GM18517 (cell line): Measurements from ENCODE around the gene CAV3.
A peak's percentile ranks its signal among the peaks of the same experiment; 100 is the strongest.

Experiments used
- ATAC-seq: cut with Tn5 transposase; IDR thresholded peaks from one replicate; pipeline ENCODE4 v1.9.1; 2021; ENCODE audit warnings: mild to moderate bottlenecking, moderate library complexity; ENCODE audit not compliant: unreplicated experiment

Gene CAV3

DNA sequence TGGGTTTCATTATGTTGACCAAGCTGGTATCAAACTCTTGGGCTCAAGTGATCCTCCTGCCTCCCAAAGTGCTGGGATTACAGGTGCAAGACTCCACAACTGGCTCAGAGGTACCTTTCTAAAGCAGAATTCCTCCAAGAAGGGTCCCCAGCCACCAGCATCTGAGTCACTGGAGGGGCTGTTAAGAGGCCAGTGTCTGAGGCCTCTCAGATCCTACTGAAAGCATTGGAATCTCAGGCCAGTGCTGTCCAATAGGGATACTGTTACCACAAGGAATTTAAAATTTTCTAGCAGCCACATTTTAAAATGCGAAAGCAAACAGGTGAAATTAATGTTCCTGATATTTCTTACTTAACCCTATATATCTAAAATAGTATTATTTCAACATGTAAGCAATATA, 1.3 kb downstream of the CAV3 start:
- no peak for ATAC-seq

DNA sequence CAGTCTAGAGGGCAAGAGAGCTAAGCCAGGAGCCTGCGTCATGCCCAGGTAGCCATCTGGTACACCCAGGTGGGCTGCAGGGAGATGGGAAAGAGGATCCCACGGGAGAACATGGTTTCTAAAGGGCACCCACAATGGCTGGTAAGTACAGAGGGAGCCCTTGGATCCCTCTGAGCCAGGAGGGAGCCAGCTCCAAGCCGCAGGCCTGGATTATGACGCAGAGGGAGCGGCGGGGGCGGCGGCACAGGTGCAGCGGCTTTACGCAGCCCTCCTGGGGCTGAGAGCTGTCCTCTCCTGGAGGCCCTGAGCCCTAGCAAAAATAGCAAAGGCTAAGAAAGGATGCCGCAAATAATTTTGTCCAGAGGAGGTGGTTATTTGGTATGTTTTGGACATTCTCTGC, 2.8 kb downstream of the CAV3 start:
- ATAC-seq, result no peak

DNA sequence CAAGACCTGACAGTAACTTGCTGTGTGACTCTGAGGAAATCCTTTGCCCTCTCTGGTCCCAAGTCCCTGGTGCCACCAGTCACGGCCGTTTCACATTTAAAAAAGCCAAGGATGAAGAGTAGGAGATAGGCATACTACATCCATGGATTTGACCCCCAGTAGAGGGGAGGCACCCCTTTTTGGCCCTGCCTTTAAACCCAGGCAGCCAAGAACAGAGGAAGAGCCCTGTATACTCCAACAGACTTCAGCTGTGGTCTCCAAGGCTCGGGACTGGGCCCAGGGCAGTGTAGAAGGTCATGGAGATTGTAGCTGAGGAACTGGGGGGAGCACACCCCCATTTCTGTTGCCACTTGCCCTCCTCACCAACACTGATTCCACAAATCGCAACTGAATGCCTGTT, 3.7 kb downstream of the CAV3 start:
- no peak for ATAC-seq

DNA sequence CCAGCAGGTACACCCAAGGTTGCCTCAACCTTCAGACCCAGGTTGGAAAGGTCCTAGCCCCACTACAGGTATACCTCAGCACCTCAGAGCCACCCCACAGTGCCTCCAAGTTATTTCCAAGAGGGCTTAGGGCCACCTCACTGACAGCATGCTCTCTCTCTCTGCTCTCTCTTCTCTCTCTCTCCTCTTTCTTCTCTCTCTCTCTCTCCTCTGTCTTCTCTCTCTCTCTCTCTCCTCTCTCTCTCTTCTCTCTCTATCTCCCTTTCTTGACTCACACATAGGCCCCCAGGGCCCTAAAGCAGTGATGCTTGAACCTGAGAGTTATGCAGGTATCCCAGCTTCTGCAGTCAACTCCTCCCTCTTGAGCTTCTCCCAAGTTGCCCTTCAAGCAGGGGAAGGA, 4.2 kb downstream of the CAV3 start:
- ATAC-seq, result no peak

DNA sequence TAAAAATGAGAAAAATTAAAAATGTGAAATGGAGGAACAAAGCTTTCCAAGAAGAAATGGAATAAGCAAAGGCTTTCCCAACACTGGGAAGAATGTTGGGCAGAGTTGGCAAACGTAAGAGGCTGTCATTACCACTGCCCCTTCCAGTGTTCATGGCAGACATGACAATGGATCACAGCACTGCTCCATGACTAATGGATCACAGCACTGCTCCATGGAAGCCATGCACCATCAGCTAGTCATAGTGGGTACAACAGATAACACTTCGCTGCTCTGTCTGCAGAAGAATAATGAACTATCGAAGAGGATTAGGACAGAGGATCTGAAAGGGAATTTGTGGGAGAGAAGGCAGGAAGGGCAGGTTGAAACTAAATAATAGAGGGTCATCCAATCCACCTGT, 5.0 kb downstream of the CAV3 start:
- no peak for ATAC-seq

DNA sequence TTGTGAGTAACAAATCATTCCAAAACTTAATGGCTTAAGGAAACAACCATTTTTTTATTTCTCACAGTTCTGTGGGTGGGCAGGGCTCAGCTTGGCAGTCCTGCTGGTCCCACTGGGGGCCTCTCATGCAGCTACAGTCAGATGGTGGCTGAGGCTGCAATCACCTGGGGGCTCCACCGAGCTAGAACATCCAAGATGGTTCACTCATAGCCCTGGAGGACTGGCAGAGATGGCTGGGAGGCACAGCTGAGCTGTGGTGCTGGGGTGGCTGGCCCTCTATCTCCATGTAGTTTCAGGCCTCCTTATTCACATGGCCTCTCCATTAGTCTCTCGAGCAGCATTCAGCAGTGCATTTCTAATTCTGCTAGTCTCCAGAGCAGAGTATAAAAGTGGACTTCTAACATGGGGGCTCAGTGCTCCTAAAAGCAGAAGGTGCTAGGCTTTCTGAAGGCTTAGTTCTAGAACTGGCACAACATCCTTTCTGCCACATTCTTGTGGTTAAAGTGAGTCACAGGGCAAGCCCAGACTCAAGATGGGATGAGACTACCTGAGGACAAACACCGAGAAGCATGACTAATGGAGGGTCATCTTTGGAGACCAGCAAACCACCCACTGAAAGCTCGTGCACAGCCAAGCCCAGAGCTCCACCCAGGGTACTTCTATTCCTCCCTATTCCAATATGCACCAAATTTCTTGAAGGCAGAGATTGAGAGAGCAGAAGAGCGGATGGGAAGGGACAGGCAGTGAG, 6.3 kb downstream of the CAV3 start:
- ATAC-seq, result peak; percentile 53

DNA sequence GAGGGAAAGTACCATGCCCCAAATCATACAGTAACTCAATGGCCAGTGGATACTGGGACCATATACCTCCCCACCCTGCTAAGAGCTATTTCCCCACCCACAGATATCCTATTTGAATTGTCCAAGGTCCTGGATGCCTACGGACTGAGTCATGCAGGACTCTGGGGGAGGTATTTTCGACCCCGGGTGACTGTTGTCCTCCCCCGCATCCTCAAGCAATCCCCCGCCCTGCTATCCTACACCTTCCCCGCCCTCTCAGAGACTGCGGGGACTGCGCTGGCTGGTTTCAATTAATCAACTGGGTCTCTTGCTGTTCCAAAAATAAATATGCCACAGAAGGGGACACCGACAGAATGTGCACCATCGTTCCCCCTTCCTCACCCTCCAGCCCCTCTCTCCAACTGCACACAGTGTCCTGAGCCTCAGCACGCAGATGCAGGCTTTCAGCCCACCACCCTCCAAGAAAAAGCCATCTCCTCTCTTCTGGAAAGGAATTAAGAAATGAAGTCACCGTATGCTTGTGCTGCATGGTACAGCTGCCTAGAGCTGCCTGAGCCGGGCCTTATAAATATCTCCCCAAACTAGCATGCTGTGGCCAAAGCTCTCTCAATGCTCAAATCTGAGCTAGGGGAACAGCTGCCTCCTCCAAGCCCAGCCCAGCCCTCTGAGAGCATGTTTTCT, 8.1 kb downstream of the CAV3 start:
- ATAC-seq, result no peak

DNA sequence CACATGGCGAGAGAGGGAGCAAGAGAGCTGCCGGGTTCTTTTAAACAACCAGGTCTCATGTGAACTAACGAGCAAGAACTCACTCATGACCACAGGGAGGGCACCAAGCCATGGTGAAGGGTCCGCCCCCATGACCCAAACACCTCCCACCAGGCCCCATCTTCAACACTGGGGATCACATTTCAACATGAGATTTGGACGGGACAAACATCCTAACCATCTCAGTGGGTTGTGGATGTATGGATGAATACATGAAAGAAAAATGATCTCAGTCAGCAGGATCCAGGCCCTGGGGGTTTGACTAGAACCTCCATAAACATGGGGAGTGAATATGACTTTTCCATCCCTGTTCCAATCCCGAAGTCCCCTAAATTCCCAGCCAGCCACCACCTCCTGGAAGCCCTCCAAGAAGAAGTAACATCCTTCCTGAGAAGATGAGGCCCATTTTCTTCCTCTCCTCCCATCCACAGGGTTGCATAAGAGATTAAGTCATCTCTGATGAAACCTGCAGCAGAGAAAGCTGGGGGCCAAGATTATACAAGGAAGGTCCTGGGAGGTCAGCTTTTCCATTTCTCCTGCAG, 9.5 kb downstream of the CAV3 start:
- ATAC-seq, result no peak

DNA sequence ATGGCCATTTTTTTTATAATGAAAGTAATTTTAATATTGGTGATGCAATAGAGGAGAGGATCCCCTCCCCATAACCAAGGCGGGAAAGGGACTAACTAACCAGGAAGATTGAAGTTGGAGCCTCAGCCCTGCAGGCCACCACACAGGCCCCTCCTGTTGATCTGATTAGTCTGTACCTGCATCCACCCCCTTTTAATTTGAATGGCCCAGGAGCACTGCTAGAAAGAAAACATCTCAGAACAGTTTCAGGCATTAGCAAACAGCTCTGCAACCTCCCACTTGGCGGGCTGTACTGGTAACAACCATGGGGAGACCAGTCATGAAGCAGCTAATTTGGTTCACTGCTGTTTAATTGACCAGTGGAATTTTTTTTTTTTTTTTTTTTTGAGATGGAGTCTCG, 10.3 kb downstream of the CAV3 start:
- no peak for ATAC-seq

DNA sequence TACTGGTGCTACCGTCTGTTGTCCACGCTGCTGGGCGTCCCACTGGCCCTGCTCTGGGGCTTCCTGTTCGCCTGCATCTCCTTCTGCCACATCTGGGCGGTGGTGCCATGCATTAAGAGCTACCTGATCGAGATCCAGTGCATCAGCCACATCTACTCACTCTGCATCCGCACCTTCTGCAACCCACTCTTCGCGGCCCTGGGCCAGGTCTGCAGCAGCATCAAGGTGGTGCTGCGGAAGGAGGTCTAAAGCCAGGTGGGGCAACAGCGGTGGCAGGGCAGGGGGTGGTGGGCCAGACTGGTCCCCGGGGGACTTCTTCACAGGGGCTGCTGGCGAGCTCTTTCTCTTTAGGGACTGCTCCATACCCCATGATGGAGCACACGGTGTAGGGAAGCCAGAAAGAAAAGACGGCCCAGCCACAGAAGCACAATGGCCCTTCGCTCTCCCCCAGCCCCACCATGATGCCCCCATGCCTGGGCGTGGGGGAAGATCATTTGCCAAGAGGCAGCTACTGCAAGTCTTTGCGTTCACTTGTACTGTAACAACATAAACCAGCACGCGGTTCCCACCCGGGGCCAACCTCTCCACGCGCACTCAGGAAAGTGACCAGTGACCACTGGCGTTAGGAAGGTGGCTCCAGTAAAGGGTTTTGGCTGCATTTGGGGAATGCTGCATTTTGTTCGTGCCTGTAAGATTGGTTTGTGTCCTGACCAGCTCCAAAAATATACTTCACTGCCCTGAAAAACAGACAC, 12.2 kb downstream of the CAV3 start:
- no peak for ATAC-seq

DNA sequence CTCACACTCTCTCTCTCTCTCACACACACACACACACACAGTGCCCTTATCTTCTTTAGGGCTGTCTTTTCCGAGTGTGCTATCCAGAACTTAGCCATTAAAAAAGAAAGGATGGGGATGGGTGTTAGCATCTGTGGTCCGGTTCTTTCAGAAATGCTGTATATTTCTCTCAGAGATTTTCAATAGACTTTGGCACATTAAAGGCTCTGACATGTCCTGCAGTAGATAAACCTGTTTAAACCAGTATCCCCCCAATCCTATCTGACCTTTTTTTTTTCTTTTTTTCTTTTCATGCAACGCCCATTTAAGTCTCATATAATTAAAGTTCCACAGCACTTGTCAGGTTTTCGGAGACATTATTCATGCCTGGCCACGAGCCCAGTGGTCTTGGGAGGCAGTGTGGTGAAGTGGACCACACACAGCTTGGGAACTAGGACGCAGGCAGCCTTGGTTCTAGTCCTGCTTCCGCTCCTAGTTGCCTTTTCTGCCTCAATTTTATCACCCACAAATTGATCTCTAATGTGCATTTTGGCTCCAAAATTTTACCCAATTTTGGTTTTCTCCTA, 13.3 kb downstream of the CAV3 start:
- ATAC-seq, result no peak

DNA sequence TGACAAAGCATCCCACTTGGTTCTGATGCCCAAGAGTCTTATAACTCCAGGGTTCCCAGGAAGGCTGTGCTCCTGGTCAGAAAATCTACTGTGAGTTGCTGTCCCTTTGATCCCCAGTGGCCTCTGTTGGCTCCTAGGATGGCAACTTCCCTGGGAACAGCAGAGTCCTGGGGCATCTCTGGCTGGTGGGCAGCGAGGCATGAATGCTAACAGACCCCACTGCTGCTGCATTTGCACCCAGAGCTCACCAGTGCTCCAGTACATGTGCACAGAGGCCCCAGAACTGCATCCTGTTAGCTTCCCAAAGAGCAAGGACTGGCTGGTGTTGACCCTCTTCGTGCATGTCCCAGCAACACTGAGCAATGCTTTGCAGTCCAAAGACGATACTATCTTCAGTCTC, 15.7 kb downstream of the CAV3 start:
- ATAC-seq, result no peak

DNA sequence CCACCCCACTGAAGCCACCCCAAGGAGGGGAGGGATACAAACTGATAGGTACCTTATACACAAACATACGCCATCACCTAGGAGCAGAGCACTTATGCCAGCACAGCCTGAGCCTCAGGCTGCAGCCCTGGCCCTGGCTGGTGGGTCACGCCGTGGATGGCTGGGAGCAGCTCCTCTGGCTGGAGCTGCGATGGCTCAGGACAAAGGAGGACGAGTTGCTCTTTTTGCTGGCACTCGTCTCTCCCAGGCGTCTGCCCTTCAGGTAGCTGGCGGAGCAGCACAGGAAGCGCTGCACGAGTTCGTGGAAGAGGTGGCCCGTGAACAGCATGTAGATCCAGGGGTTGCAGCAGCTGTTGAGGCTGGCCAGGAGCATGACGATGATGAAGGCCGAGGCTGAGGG, 19.2 kb downstream of the CAV3 start:
- ATAC-seq, result no peak

DNA sequence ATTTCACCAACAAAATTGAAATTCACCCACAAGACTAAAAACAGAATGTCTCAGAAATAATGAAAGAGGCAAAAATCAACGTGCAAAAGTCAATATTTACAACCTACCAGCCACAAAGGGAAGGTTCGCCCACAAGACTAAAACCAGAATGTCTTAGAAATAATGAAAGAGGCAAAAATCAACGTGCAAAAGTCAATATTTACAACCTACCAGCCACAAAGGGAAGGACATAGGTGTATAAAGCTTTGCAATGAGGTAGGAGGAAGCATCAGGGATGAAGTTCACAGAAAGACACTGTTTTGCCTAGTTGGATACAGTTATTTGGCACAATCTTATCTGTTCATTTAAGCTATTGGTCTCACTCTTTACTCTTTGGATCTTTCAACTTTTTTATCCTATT, 21.5 kb downstream of the CAV3 start:
- ATAC-seq, result no peak

DNA sequence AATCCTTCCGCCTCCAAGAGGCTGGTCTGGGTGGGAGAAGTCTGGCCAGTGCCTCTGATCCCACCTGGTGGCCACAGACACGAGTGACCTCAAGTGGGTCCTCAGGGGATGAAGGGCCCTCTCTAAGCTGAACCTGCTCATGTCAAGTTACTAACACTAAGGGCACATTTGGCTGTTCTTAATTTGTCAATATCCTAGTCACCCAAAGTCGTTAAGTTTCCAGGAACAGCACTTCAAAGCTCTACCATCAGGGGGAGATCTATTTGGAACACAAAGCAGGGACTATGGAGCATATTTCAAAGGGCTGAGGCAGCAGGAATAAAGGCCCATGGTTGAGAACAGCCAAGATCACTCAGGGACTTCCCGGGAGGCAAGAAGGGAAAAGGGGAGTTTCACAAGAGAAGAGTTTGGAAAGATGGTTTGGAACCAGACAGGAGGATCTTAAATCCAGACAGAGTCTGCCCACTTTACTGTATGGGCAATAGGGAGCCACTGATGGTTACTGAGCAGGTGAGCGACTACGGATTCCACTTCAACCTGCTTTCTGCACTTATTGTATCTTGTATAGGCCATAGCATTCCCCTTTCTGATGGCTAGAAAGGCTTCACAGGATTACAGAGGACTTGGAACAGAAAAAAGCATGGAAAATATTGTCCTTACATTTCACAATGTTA, 22.1 kb downstream of the CAV3 start:
- ATAC-seq, result no peak

DNA sequence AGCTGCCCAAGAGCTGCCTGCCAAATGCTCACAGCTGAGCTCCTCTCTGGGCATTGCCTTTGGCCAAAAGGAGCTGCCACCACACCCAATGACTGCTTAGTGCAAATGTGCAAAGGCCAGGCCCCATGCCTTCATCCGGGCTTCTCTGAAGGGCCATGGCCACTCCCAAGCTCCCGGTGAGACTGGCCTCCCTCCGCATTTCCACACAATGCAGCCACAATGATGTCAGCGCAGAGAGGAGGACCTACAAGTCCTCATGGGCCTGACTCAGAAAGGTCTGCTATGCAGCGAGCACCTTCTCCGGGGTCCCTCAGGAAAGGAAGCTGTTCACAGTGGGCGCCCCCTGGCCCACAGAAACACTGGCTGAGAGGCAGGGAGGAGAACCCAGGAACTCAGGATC, 23.1 kb downstream of the CAV3 start:
- ATAC-seq, result no peak

DNA sequence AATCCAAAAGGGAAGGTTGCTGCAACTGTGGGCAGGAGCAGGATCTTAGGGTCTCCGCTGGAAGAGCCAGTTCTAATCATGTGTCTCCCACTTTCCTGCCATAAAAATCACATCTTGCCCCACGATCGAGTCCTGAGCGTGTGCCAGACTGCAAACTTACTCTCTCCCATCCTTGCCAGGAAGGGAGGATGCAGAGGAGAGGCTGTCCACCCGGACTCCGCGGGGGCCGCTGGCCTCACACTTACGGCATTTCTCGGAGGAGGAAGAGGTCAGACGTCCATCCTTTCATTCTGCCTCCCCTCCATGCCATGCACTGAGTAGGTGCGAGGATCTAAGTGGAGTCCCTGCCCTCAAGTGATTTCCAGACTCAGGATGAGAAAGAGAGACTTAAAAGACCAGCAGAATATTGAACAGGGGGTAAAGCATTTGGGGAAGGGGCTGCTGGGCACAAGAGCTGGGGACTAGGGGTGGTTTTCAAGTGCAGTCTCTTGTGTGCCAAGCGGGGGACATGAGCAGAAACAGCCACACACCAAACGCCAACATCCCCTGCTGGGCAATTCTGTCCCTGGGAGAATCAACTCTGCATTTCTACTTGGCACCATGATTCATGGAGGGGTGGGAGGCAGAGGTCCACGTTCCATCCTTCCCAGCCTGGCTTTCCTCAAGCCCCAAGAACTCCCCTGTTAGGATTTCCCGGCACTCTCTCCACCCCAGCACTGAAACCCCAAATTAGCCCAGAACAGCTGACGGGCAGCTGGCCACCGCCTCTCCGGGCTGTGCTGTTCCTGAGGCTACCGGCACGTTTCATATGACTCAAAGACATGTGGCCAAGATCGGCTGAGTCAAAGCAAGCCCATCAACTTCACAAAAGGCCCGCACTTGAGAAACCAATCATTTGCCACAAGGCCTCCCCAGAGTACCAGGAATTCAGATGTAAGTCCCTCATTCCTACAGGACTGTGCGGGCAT, 24.2 kb downstream of the CAV3 start:
- no peak for ATAC-seq

DNA sequence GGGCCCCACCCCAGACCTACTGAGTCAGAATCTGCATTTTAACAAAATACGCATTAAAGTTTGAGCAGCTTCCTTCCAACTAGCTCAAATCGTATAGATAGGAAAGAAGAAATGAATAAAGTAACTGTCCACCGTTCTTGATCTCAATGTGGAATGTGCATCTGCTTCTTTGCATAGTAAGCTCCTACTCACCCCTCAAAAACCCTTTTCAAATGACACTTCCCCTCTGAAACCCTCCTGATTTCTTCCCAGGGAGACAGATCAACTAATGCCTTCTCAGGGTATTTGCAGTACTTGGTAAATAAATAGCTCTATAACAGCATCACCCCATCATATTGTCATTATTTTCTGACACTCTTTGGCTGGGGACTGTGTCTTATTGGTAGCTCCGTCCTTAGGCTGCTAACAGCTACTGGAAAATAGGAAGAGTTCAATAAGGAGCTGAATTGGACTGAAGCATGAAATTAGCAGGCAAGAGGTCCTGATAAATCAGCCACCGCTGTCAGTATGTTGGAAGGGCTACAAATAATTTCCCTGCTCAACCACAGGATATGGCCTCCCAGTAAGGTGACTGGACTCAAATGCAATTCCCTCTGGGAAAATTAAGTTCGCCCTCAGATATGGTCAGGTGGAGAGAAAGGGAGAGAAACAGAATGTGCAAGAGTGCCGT, 25.6 kb downstream of the CAV3 start:
- no peak for ATAC-seq

DNA sequence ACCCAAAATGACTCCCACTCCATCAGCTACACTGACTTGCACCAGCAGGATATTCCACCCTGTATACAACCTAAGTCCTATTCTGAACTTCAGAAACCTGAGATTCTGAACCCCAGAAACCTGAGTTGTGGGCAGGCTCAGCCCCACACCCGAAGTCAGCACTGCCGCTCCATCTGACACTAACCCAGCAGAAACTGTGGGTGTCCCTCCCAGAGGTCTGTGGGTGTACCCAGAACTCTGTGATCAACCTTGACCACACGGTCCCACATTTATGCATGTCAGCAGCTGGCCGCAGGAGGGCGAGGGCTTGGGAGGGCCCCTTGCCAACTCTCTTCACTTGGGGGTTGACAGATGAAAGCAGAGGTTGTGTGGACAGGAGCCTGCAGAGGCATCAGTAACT, 26.5 kb downstream of the CAV3 start:
- no peak for ATAC-seq
